OCI-LY3 (cell line): ENCODE data around the gene TMEM119.
"Not testable (repeated sequence)": the region's sequence is repeated elsewhere in the genome, so short reads cannot be mapped to it uniquely, and the experiment has no call there.

ENCODE experiments used
- H2AFZ ChIP-seq: fragments of 200-600, 300-600 bp; shearing (Covaris generic); 2 replicates; pipeline ENCODE4 v1.6.0; 2014; ENCODE audit warnings: antibody characterized with exemption, low read depth, low read length
- H3K27ac ChIP-seq: fragments of 200-600, 300-600 bp; sonication (generic); 2 replicates; pipeline ENCODE4 v1.5.1; 2014; ENCODE audit warnings: mild to moderate bottlenecking, low read length, moderate library complexity, mixed read lengths
- H3K27me3 ChIP-seq: fragments of 200-600, 300-600 bp; sonication (generic); 2 replicates; pipeline ENCODE4 v1.6.1; 2014; ENCODE audit warnings: low read depth, low read length, mixed read lengths
- H3K36me3 ChIP-seq: fragments of 200-600, 300-600 bp; sonication (generic); replicated peaks from 2 replicates; pipeline ENCODE3; 2014; ENCODE audit warnings: low read depth, low read length, mixed read lengths
- H3K4me1 ChIP-seq: fragments of 300-600, 200-600 bp; sonication (generic); 2 replicates; pipeline ENCODE4 v1.6.1; 2014; ENCODE audit warnings: low read length, mixed read lengths
- H3K4me2 ChIP-seq: fragments of 200-600, 300-600 bp; sonication (generic); 2 replicates; pipeline ENCODE4 v1.6.1; 2014; ENCODE audit warnings: low read length, mixed read lengths
- H3K4me3 ChIP-seq: fragments of 300-600, 200-600 bp; sonication (generic); 2 replicates; pipeline ENCODE4 v1.5.1; 2014; ENCODE audit warnings: antibody characterized with exemption, mild to moderate bottlenecking, low read length, moderate library complexity
- H3K79me2 ChIP-seq: fragments of 300-600, 200-600 bp; shearing (Covaris generic); 2 replicates; pipeline ENCODE4 v1.6.1; 2014; ENCODE audit warnings: mild to moderate bottlenecking, low read length, mixed read lengths
- H3K9ac ChIP-seq: fragments of 300-600, 200-600 bp; shearing (Covaris generic); 2 replicates; pipeline ENCODE4 v1.6.0; 2014; ENCODE audit warnings: mild to moderate bottlenecking, low read length, moderate library complexity
- H3K9me3 ChIP-seq: fragments of 200-600, 300-600 bp; shearing (Covaris generic); 2 replicates; pipeline ENCODE4 v1.6.1; 2014; ENCODE audit warnings: low read length, mixed read lengths; ENCODE audit not compliant: insufficient read depth
- H4K20me1 ChIP-seq: fragments of 200-600, 300-600 bp; sonication (generic); 2 replicates; pipeline ENCODE4 v1.6.1; 2016; ENCODE audit warnings: low read length, mixed read lengths; ENCODE audit not compliant: insufficient read depth
- CTCF ChIP-seq: fragments of 200-600, 300-600 bp; sonication (generic); IDR thresholded peaks from 2 replicates; pipeline ENCODE4 v1.5.1; 2014; ENCODE audit warnings: antibody characterized with exemption, low read length, low read depth
- EZH2phosphoT487 ChIP-seq: fragments of 200-600 bp; shearing (Covaris generic); IDR thresholded peaks from 2 replicates; pipeline ENCODE4 v1.6.1; 2018; ENCODE audit warnings: antibody characterized with exemption, mixed run types, low read depth

Gene TMEM119

GRCh38 chr12:108622421-108622820, 24.5 kb upstream of the TMEM119 start:
- H3K79me2 ChIP-seq, result no peaks in the 10 kb centered on the region
- no peak overlapping the region for H2AFZ ChIP-seq
- no peaks in the 10 kb centered on the region for H4K20me1 ChIP-seq
- peaks cover 17% of the 10 kb centered on the region for H3K4me1 ChIP-seq
- H3K4me3 ChIP-seq, result no peak overlapping the region
- no peaks in the 10 kb centered on the region for H3K9me3 ChIP-seq
- no peak for TF ChIP-seq EZH2phosphoT487
- no peak for TF ChIP-seq CTCF
- H3K27ac ChIP-seq, result no peak overlapping the region
- H3K9ac ChIP-seq, result no peak overlapping the region
- no peak overlapping the region for H3K4me2 ChIP-seq
- peaks cover 9% of the 10 kb centered on the region for H3K36me3 ChIP-seq
- H3K27me3 ChIP-seq, result no peaks in the 10 kb centered on the region; the same call in 1 of the 2 replicates

- Histone ChIP-seq H4K20me1 (no peaks in the 10 kb centered on the region), H3K36me3 (peaks cover 9% of the 10 kb centered on the region), H3K4me1 (peaks cover 30% of the 10 kb centered on the region), H3K9me3 (peaks cover under 1% of the 10 kb centered on the region; the same call in 1 of the 2 replicates), H3K4me3 (no peak overlapping the region), H2AFZ (no peak overlapping the region), H3K9ac (no peak overlapping the region), H3K79me2 (no peaks in the 10 kb centered on the region), H3K27ac (no peak overlapping the region), H3K27me3 (no peaks in the 10 kb centered on the region; the same call in 1 of the 2 replicates), H3K4me2 (no peak overlapping the region)
- no peak for TF ChIP-seq CTCF
- TF ChIP-seq EZH2phosphoT487, result no peak
These were observed 23.3 kb upstream of the TMEM119 start for GRCh38 chr12:108621161-108621560.

- Histone ChIP-seq H3K27me3 (no peaks in the 10 kb centered on the region; the same call in 1 of the 2 replicates), H4K20me1 (no peaks in the 10 kb centered on the region), H3K27ac (no peak overlapping the region), H3K4me3 (no peak overlapping the region), H3K4me1 (peaks cover 33% of the 10 kb centered on the region), H3K36me3 (peaks cover 16% of the 10 kb centered on the region), H3K4me2 (no peak overlapping the region), H3K79me2 (no peaks in the 10 kb centered on the region), H2AFZ (no peak overlapping the region), H3K9me3 (peaks cover 7% of the 10 kb centered on the region; the same call in 1 of the 2 replicates), H3K9ac (no peak overlapping the region)
- TF ChIP-seq EZH2phosphoT487 (no peak), CTCF (no peak)
These were observed 22.5 kb upstream of the TMEM119 start for GRCh38 chr12:108620236-108620879.

- TF ChIP-seq CTCF, result no peak
- Histone ChIP-seq H3K27me3 (no peaks in the 10 kb centered on the region; the same call in 1 of the 2 replicates), H3K9ac (no peak overlapping the region), H3K4me3 (no peak overlapping the region), H3K4me1 (peaks cover 33% of the 10 kb centered on the region), H3K9me3 (peaks cover 7% of the 10 kb centered on the region; the same call in 1 of the 2 replicates), H3K4me2 (no peak overlapping the region), H3K27ac (no peak overlapping the region), H4K20me1 (no peaks in the 10 kb centered on the region), H3K36me3 (peaks cover 16% of the 10 kb centered on the region), H3K79me2 (no peaks in the 10 kb centered on the region), H2AFZ (no peak overlapping the region)
These were observed 21.7 kb upstream of the TMEM119 start for GRCh38 chr12:108619369-108620160.

GRCh38 chr12:108618953-108619274, 21.0 kb upstream of the TMEM119 start:
- H3K4me2 ChIP-seq, H4K20me1 ChIP-seq, H3K9me3 ChIP-seq, H3K79me2 ChIP-seq, H3K9ac ChIP-seq, H3K4me3 ChIP-seq, H3K27ac ChIP-seq, H3K27me3 ChIP-seq, H2AFZ ChIP-seq: not testable (repeated sequence)
- Histone ChIP-seq H3K4me1 (peaks cover 38% of the 10 kb centered on the region), H3K36me3 (peaks cover 16% of the 10 kb centered on the region)
